Nephron progenitor cell (in vitro differentiated cells): ENCODE measurements around the gene PTBP3.
"Not testable (repeated sequence)": the region's sequence is repeated elsewhere in the genome, so short reads cannot be mapped to it uniquely, and the experiment has no call there.

ENCODE experiments used
- DNase-seq: peaks from one replicate; pipeline ENCODE4 v3.0.0; 2021
- H3K27ac Mint-ChIP-seq: 2 replicates; pipeline ENCODE4 v1.8.0; 2021; ENCODE audit warnings: mild to moderate bottlenecking, moderate library complexity, mixed read lengths
- H3K27me3 Mint-ChIP-seq: 2 replicates; pipeline ENCODE4 v1.8.0; 2021; ENCODE audit warnings: mild to moderate bottlenecking, low read depth, mixed read lengths; ENCODE audit not compliant: poor library complexity
- H3K36me3 Mint-ChIP-seq: 2 replicates; pipeline ENCODE4 v1.8.0; 2021; ENCODE audit warnings: low read depth, mixed read lengths
- H3K4me1 Mint-ChIP-seq: 2 replicates; pipeline ENCODE4 v1.8.0; 2021; ENCODE audit warnings: mixed read lengths
- H3K4me3 Mint-ChIP-seq: 2 replicates; pipeline ENCODE4 v1.8.0; 2021; ENCODE audit warnings: mild to moderate bottlenecking, moderate library complexity, mixed read lengths
- H3K9me3 Mint-ChIP-seq: 2 replicates; pipeline ENCODE4 v1.8.0; 2021; ENCODE audit warnings: mild to moderate bottlenecking, moderate library complexity, mixed read lengths
- TF ChIP-seq, protein P1 (sequence below): fragments of 200-600 bp; sonication (generic); IDR thresholded peaks from 2 replicates; pipeline ENCODE4 v1.5.0; 2021; ENCODE audit warnings: antibody characterized with exemption

The PTBP3 gene

DNA sequence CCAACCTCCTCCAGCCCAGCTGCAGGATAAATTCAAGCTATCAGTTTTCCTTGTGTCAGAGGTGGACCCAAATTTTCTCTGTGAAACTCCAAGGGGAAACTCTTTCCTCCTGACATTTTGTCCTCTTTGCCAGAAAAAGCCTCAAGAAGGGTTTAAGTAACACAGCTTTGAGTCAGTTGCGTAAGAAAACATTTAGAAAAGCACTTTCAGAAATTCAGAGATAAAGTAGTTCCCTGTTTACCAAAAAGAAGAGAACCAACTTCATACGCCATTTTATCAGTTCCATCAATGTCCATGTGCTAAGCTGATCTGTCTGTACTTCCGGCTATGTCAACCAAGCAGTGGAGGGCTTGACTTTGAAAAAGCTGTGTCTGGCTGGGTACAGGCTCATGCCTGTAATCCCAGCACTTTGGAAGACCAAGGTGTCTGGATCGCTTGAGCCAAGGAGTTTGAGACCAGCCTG lies 138.4 kb downstream of the PTBP3 start:
- H3K36me3 Mint-ChIP-seq: peaks cover 12% of the 10 kb centered on the region
- peak overlapping the region; percentile 98 for H3K27ac Mint-ChIP-seq
- H3K4me3 Mint-ChIP-seq: no peak overlapping the region
- TF ChIP-seq, protein P1, sequence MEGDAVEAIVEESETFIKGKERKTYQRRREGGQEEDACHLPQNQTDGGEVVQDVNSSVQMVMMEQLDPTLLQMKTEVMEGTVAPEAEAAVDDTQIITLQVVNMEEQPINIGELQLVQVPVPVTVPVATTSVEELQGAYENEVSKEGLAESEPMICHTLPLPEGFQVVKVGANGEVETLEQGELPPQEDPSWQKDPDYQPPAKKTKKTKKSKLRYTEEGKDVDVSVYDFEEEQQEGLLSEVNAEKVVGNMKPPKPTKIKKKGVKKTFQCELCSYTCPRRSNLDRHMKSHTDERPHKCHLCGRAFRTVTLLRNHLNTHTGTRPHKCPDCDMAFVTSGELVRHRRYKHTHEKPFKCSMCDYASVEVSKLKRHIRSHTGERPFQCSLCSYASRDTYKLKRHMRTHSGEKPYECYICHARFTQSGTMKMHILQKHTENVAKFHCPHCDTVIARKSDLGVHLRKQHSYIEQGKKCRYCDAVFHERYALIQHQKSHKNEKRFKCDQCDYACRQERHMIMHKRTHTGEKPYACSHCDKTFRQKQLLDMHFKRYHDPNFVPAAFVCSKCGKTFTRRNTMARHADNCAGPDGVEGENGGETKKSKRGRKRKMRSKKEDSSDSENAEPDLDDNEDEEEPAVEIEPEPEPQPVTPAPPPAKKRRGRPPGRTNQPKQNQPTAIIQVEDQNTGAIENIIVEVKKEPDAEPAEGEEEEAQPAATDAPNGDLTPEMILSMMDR: no peak
- no peak for DNase-seq
- peaks cover 40% of the 10 kb centered on the region for H3K4me1 Mint-ChIP-seq
- H3K27me3 Mint-ChIP-seq: peaks cover 6% of the 10 kb centered on the region
- peaks cover 22% of the 10 kb centered on the region for H3K9me3 Mint-ChIP-seq

DNA sequence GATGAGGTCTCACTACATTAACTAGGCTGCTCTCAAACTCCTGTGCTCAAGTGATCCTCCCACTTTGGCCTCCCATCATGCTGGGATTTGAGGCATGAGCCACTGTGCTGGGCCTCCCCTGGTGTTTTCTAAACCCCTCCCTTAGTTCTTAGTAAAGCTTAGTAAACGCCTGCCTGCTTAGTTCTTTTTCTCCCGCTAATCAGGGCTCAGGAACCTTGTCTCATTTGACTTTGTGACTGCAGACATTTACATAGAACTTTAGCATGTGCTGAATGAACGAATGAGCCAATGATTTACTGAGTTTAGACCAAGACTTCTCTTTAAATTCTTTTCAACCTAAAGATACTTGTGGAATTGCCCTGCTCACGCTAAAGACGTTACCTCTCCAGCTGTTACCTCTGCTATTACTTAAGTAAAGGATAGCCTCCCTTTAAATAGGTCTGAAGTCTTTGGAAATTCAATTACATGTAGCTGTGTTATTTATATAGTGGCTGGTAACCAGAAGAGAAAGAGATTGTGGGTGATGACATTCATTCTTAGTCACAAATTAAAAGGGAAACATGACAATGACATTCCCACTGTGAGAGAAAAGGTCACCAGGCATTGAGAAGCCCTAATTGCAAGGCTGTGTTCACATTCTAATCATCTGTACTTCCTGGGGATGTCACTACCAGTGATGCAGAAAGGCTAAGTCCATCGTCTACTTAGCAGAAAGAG lies 139.7 kb downstream of the PTBP3 start:
- peak overlapping the region; percentile 89 for H3K27ac Mint-ChIP-seq

DNA sequence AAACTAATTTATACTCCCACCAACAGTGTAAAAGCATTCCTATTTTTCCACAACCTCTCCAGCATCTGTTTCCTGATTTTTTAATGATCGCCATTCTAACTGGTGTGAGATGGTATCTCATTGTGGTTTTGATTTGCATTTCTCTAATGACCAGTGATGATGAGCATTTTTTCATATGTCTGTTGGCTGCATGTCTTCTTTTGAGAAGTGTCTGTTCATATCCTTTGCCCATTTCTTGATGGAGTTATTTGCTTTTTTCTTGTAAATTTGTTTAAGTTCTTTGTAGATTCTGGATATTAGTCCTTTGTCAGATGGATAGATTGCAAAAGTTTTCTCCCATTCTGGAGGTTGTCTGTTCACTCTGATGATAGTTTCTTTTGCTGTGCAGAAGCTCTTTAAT lies 143.1 kb downstream of the PTBP3 start:
- Mint-ChIP-seq H3K36me3 (peaks cover 12% of the 10 kb centered on the region), H3K4me1 (peaks cover 34% of the 10 kb centered on the region), H3K9me3 (peaks cover 18% of the 10 kb centered on the region)
- not testable (repeated sequence) for DNase-seq, H3K4me3 Mint-ChIP-seq, H3K27me3 Mint-ChIP-seq, H3K27ac Mint-ChIP-seq

More for the DNA sequence above, 139.7 kb downstream of the PTBP3 start:
- Mint-ChIP-seq H3K4me3 (no peak overlapping the region), H3K27me3 (peaks cover 6% of the 10 kb centered on the region), H3K36me3 (peaks cover 12% of the 10 kb centered on the region), H3K4me1 (peaks cover 38% of the 10 kb centered on the region), H3K9me3 (peaks cover 22% of the 10 kb centered on the region)
- TF ChIP-seq, protein P1: no peak
- no peak for DNase-seq

DNA sequence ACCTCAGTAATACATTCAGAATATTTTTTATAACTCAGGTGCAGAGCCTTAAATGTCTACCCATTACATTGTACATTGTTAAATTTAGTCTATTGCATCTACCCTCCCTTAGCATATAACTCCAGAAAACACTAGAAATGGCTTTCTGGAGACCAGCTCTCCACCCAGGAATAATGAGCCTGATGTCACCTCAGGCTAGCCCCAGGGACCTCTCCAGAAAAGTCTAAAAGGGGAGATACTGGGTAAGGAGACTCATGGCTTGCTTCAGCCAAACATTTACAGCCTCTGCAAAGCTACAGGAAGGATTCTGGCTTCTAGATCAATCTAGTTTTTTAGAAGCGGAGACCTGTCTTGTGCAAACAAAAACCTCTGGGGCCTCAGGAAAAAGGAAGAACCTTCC lies 144.5 kb downstream of the PTBP3 start:
- H3K27ac Mint-ChIP-seq: peak overlapping the region; percentile 89
- no peak overlapping the region for H3K4me3 Mint-ChIP-seq
- H3K9me3 Mint-ChIP-seq: peaks cover 18% of the 10 kb centered on the region
- peaks cover 20% of the 10 kb centered on the region for H3K4me1 Mint-ChIP-seq
- H3K36me3 Mint-ChIP-seq: peaks cover 15% of the 10 kb centered on the region
- TF ChIP-seq, protein P1: no peak
- peaks cover 4% of the 10 kb centered on the region for H3K27me3 Mint-ChIP-seq
- DNase-seq: no peak

DNA sequence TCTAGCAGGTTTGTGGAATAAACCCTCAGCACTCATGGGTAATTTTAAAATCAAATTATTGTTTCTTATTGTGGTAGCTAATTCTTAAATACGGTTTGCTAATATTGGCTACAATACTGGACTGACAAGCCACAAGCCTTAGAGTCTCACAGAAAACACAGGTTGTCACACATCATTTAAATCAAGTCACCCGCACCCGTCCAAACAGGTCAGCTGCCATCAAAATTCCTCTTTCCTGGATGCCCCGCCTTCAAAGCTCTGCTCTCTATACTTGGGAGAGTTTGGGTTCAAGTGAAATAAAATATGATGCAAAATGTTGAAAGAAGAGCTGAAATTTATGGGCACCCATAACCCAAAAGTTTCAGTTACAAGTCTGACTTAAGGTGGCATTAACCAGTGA lies 146.0 kb downstream of the PTBP3 start:
- Mint-ChIP-seq H3K36me3 (peaks cover 21% of the 10 kb centered on the region), H3K27me3 (peaks cover 4% of the 10 kb centered on the region), H3K27ac (no peak overlapping the region), H3K4me1 (peaks cover 14% of the 10 kb centered on the region), H3K4me3 (no peak overlapping the region), H3K9me3 (peaks cover 21% of the 10 kb centered on the region)
- DNase-seq: no peak
- TF ChIP-seq, protein P1: no peak

DNA sequence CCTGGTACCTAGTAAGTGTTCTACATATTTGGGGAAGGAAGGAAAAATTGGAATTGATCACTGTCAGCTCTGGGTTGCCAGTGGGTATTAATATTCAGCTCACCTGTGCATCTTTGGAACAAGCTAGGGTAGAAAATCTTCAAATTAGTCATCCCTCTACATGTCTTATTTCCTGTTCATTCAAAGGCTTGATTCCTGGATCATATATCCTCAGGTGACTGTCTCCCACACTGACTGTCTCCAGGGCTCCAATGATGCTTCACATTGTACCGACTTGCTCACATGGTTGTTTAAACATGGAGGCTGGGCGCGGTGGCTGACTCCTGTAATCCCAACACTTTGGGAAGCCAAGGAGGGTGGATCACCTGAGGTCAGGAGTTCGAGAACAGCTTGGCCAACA lies 146.7 kb downstream of the PTBP3 start:
- Mint-ChIP-seq H3K27me3 (peaks cover 4% of the 10 kb centered on the region), H3K4me3 (no peak overlapping the region), H3K27ac (no peak overlapping the region), H3K9me3 (peaks cover 19% of the 10 kb centered on the region), H3K4me1 (peaks cover 14% of the 10 kb centered on the region), H3K36me3 (peaks cover 21% of the 10 kb centered on the region)
- TF ChIP-seq, protein P1: no peak
- DNase-seq: no peak
